WTC11 (cell line): ENCODE measurements around the gene SNX18. TPM values are rescaled to one million over a fixed set of nuclear protein-coding genes. Genes with fewer than 3 reads are reported as not detected.
"Not testable (repeated sequence)": the region's sequence is repeated elsewhere in the genome, so short reads cannot be mapped to it uniquely, and the experiment has no call there.

Source experiments
- ATAC-seq: fragments of 200-7000 bp; cut with Tn5 transposase; 2 replicates; pipeline ENCODE4 v1.10.0; 2021; ENCODE audit warnings: mild to moderate bottlenecking, moderate library complexity
- CTCF ChIA-PET: fragments of 300-600 bp; sonication (Branson Sonifier 250); formaldehyde crosslinking; loops from one replicate; lab custom pipeline; 2021; ENCODE audit warnings: antibody characterized with exemption; lab: Charles Lee
- POLR2A ChIA-PET: fragments of 350-600 bp; sonication (Branson Sonifier 250); formaldehyde crosslinking; loops from one replicate; lab custom pipeline; 2021; ENCODE audit warnings: antibody characterized with exemption; lab: Charles Lee
- DNase-seq: peaks from one replicate; pipeline ENCODE4 v3.0.0; 2021; ENCODE audit warnings: low spot score
- H3K27ac Mint-ChIP-seq: 2 replicates; pipeline ENCODE4 v1.8.0; 2021; ENCODE audit warnings: mixed read lengths
- H3K27me3 Mint-ChIP-seq: 2 replicates; pipeline ENCODE4 v1.8.0; 2021; ENCODE audit warnings: low read depth, mild to moderate bottlenecking, moderate library complexity, mixed read lengths
- H3K36me3 Mint-ChIP-seq: 2 replicates; pipeline ENCODE4 v1.8.0; 2021; ENCODE audit warnings: mixed read lengths
- H3K4me1 Mint-ChIP-seq: 2 replicates; pipeline ENCODE4 v1.8.0; 2022; ENCODE audit warnings: mixed read lengths
- H3K4me3 Mint-ChIP-seq: 2 replicates; pipeline ENCODE4 v1.8.0; 2021; ENCODE audit warnings: mild to moderate bottlenecking, moderate library complexity, mixed read lengths
- H3K9me3 Mint-ChIP-seq: 2 replicates; pipeline ENCODE4 v1.8.0; 2021; ENCODE audit warnings: mixed read lengths
- ARID4B ChIP-seq: sonication (generic); formaldehyde crosslinking; IDR thresholded peaks from 2 replicates; pipeline ENCODE4 v1.8.0; 2023; ENCODE audit warnings: missing genetic modification reagents, mild to moderate bottlenecking, borderline replicate concordance
- ELF4 ChIP-seq: sonication (generic); formaldehyde crosslinking; IDR thresholded peaks from 2 replicates; pipeline ENCODE4 v1.8.1; 2022; ENCODE audit warnings: low read depth, mild to moderate bottlenecking, moderate library complexity, missing genetic modification reagents
- KAT7 ChIP-seq: sonication (generic); formaldehyde crosslinking; IDR thresholded peaks from 2 replicates; pipeline ENCODE4 v1.8.1; 2023; ENCODE audit warnings: missing genetic modification reagents, mild to moderate bottlenecking, borderline replicate concordance
- NFYB ChIP-seq: sonication (generic); formaldehyde crosslinking; conservative IDR thresholded peaks from 2 replicates; pipeline ENCODE4 v1.8.0; 2022; ENCODE audit warnings: low read depth, missing genetic modification reagents
- SMAD4 ChIP-seq: sonication (generic); formaldehyde crosslinking; IDR thresholded peaks from 2 replicates; pipeline ENCODE4 v1.8.0; 2022; ENCODE audit warnings: mild to moderate bottlenecking, missing genetic modification reagents
- STAT6 ChIP-seq: sonication (generic); formaldehyde crosslinking; conservative IDR thresholded peaks from 2 replicates; pipeline ENCODE4 v1.8.1; 2023; ENCODE audit warnings: mild to moderate bottlenecking, low read depth, missing genetic modification reagents, moderate library complexity
- USF2 ChIP-seq: sonication (generic); formaldehyde crosslinking; IDR thresholded peaks from 2 replicates; pipeline ENCODE4 v1.8.1; 2023; ENCODE audit warnings: mild to moderate bottlenecking, missing genetic modification reagents, moderate library complexity
- ZNF263 ChIP-seq: sonication (generic); formaldehyde crosslinking; IDR thresholded peaks from 2 replicates; pipeline ENCODE4 v1.8.1; 2022; ENCODE audit warnings: low read depth, mild to moderate bottlenecking, moderate library complexity, missing genetic modification reagents
- total RNA-seq: library from RNA; stranded (reverse); gene quantifications from 3 replicates; pipeline ENCODE4 v1.2.3, GENCODE V29; 2021
- TF ChIP-seq, protein P1 (sequence below): sonication (generic); formaldehyde crosslinking; IDR thresholded peaks from 2 replicates; pipeline ENCODE4 v1.8.1; 2022; ENCODE audit warnings: mild to moderate bottlenecking, missing genetic modification reagents, moderate library complexity, borderline replicate concordance
- TF ChIP-seq, protein P2 (sequence below): fragments of 250-450 bp; sonication (Bioruptor Pico); IDR thresholded peaks from 2 replicates; pipeline ENCODE4 v1.9.0; 2021; ENCODE audit warnings: mild to moderate bottlenecking

Gene SNX18
- total RNA-seq, 1 experiment from 2014 or later = 24.6 TPM

DNA sequence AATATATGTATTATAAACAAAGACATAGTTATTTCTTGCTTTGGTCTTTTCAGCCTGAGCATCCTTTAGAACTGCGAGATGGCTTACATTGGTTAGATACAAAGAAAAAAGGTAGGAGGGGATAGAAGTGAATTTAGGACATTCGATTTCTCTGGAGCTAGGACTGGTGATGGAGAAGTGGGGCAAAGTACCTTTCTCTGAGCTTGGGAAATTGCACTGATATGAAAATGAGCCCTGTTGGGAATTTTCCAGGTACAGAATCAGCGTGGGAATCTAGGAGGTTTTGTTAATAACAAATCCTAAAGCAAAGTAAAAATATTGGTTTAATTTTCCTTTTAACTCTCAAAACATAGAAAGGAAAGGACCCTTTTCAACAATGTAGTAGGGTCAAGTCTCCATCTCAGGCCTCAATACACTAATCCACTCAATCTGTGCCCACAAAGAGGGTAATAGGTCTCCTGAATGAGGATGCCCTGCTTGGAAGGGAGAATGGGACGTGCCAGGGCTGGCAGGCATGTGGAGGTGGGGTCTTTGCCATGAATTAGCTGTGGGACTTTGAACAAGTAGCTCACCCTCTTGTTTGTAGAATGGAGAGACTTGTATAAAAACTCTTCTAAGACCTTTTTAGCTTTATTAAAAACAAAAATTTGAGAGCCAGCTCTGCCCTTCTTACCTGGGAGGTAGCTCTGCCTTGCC, 17.7 kb downstream of the SNX18 start (continued):
- no peak for TF ChIP-seq ARID4B (CRISPR knock-in tag)
- TF ChIP-seq NFYB (CRISPR knock-in tag) = no peak
- TF ChIP-seq, protein P1, sequence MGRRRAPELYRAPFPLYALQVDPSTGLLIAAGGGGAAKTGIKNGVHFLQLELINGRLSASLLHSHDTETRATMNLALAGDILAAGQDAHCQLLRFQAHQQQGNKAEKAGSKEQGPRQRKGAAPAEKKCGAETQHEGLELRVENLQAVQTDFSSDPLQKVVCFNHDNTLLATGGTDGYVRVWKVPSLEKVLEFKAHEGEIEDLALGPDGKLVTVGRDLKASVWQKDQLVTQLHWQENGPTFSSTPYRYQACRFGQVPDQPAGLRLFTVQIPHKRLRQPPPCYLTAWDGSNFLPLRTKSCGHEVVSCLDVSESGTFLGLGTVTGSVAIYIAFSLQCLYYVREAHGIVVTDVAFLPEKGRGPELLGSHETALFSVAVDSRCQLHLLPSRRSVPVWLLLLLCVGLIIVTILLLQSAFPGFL (CRISPR knock-in tag) = no peak
- TF ChIP-seq, protein P2, sequence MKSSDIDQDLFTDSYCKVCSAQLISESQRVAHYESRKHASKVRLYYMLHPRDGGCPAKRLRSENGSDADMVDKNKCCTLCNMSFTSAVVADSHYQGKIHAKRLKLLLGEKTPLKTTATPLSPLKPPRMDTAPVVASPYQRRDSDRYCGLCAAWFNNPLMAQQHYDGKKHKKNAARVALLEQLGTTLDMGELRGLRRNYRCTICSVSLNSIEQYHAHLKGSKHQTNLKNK = no peak

DNA sequence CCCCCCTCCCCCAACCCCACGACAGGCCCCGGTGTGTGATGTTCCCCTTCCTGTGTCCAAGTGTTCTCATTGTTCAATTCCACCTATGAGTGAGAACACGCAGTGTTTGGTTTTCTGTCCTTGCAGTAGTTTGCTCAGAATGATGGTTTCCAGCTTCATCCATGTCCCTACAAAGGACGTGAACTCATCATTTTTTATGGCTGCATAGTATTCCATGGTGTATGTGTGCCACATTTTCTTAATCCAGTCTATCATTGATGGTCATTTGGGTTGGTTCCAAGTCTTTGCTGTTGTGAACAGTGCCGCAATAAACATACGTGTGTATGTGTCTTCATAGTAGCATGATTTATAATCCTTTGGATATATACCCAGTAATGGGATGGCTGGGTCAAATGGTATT, 18.8 kb downstream of the SNX18 start:
- H3K4me3 Mint-ChIP-seq, POLR2A ChIA-PET, H3K27ac Mint-ChIP-seq, H3K36me3 Mint-ChIP-seq, ATAC-seq, DNase-seq, H3K27me3 Mint-ChIP-seq: not testable (repeated sequence)
- Mint-ChIP-seq H3K4me1 (peaks cover 19% of the 10 kb centered on the region), H3K9me3 (peaks cover 10% of the 10 kb centered on the region)
- CTCF ChIA-PET = interaction anchor here (1.0 kb wide), 1 partner anchor 19 kb away, joined by 4 read pairs; no protein-coding TSS in a partner anchor

GRCh38 chr5:54536861-54537260, 19.3 kb downstream of the SNX18 start:
- H3K4me3 Mint-ChIP-seq, CTCF ChIA-PET, POLR2A ChIA-PET, DNase-seq, ATAC-seq, H3K36me3 Mint-ChIP-seq, H3K27me3 Mint-ChIP-seq, H3K27ac Mint-ChIP-seq: not testable (repeated sequence)
- H3K9me3 Mint-ChIP-seq = peaks cover 10% of the 10 kb centered on the region
- peaks cover 16% of the 10 kb centered on the region for H3K4me1 Mint-ChIP-seq

DNA sequence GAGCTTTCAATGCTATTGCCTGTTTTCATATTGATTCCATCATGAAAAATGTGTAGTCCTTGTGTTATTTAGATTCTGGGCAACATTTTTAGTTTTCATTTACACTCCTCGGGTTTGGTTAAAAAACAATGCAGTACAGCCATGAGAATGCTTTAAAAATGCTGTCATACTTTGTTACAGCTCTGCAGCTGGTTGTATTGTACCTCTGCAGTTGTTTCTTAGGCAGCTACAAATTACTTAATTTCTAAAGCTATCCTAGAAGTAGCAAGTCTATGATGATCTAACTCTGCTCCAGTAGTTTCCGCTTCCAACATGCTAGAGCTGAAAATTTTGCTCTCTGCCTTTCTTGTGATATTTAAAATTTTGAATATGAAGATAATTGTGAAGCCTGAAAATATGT, 20.2 kb downstream of the SNX18 start:
- ChIA-PET POLR2A (no interaction called here), CTCF (no interaction called here)
- peaks cover 10% of the 10 kb centered on the region for H3K9me3 Mint-ChIP-seq
- no peak for TF ChIP-seq KAT7 (CRISPR knock-in tag)
- no peaks in the 10 kb centered on the region for H3K27me3 Mint-ChIP-seq
- no peak overlapping the region for H3K27ac Mint-ChIP-seq
- peaks cover 16% of the 10 kb centered on the region for H3K4me1 Mint-ChIP-seq
- H3K4me3 Mint-ChIP-seq = no peak overlapping the region
- H3K36me3 Mint-ChIP-seq = peaks cover 8% of the 10 kb centered on the region; the same call in 1 of the 2 replicates
- ATAC-seq (no peak), DNase-seq (no peak)

DNA sequence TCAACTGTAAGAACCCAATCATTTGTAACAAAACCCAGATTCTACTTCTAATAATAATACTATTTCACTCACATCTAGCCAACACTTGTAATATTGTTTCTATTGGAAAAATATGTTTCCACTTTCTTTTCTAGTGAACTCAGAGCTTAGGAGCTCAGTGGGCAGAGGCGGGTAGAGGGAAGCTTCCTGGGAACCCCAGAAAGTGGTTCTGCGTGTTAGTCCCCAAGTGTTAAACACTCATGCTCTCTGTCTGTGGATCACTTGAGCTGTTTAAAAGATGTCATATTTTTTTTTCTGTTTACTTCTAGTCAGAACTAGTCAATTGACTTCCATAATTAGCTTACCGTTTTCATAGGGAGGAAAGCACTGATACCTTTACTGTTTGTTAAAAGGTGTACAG, 20.6 kb downstream of the SNX18 start:
- peaks cover 15% of the 10 kb centered on the region for H3K4me1 Mint-ChIP-seq
- POLR2A ChIA-PET = no interaction called here
- H3K4me3 Mint-ChIP-seq = no peak overlapping the region
- CTCF ChIA-PET = no interaction called here
- H3K27ac Mint-ChIP-seq = no peak overlapping the region; the same call in 1 of the 2 replicates
- ATAC-seq (no peak), DNase-seq (no peak)
- H3K9me3 Mint-ChIP-seq = peaks cover 10% of the 10 kb centered on the region
- H3K27me3 Mint-ChIP-seq = no peaks in the 10 kb centered on the region
- peaks cover 8% of the 10 kb centered on the region for H3K36me3 Mint-ChIP-seq
- no peak for TF ChIP-seq ARID4B (CRISPR knock-in tag)
- no peak for TF ChIP-seq ZNF263 (CRISPR knock-in tag)
- no peak for TF ChIP-seq ELF4 (CRISPR knock-in tag)
- no peak for TF ChIP-seq USF2 (CRISPR knock-in tag)
- TF ChIP-seq SMAD4 (CRISPR knock-in tag) = no peak
- no peak for TF ChIP-seq STAT6
